A204.1 (cell line): ENCODE measurements around the gene PRSS33.

ENCODE experiments used
- FAIRE-seq: peaks from 2 replicates; lab custom pipeline; 2012; peaks lifted over from hg19 to GRCh38; lab: Jason Lieb, UNC

The PRSS33 gene

GRCh38 chr16:2820836-2821486 is 33.6 kb upstream of the PRSS33 start:
- FAIRE-seq: no peak

GRCh38 chr16:2819939-2820835 is 32.8 kb upstream of the PRSS33 start:
- no peak for FAIRE-seq

GRCh38 chr16:2819179-2819938 is 32.0 kb upstream of the PRSS33 start:
- FAIRE-seq: no peak

DNA sequence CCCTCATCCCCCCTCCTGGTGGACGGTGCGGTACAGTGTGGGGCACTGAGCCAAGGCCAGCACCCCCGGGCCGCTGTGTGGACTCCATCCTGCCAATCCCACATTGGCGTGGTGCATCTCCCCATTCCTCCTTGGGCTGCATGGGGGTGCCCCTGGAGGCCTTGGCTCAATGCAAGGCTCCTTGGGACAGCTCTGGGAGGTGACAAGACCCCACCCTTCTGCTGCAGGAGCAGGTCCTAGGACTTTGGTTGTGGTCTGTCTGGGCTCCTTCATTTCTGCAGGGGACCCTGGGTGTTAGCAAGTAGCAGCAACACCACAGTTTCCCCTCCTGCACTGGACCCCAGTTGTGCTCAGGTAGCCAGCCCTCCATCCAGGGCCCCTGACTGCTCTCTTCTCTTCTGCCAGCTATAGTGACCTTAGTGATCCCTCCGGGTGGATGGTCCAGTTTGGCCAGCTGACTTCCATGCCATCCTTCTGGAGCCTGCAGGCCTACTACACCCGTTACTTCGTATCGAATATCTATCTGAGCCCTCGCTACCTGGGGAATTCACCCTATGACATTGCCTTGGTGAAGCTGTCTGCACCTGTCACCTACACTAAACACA is 31.0 kb upstream of the PRSS33 start:
- FAIRE-seq: no peak

- FAIRE-seq: no peak
Observed at GRCh38 chr16:2817340-2818271, 30.2 kb upstream of the PRSS33 start.

GRCh38 chr16:2816751-2817339 is 29.5 kb upstream of the PRSS33 start, which contains the start of gene PRSS21:
Gene PRSS21, plus strand, starts transcription at chr16:2817237. Its CDS starts 32 bp downstream, at chr16:2817269.
- FAIRE-seq: no peak

- FAIRE-seq: no peak
Observed at GRCh38 chr16:2815299-2815771, 28.0 kb upstream of the PRSS33 start.

DNA sequence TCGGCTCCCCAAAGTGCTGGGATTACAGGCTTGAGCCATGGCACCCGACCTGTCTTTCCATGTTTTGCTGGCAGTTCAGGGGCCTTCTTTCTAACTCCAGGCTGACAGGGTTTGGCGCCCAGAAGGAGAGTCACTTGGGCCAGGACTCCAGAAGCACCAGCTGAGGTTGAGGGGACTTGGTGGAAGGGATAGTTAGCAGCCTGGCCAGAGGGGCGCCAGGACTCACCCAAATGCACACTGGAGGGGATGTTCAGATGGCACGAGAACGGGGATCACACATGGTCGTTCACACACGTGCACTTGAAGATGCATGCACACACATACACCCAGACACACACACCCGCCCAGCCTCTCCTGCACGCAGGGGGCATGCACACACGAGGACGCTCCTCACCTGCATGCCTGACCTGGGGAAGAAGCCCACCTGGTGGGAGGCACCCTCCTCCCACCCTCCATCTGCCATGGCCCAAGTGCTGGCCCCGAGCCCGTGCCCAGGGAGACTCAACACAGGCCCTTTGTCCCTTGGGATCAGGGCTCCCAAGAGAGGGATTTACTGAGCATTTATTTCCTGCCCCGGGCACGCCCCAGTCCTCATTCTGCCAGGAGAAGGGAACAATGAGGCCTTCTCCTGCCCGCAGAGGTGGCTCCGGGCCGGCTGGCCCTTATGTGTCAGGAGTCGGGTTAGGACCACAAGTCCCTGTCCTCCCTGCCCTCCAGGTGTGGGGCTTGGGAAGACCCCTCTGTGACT is 27.4 kb upstream of the PRSS33 start:
- no peak for FAIRE-seq

- no peak for FAIRE-seq
Observed at GRCh38 chr16:2813771-2814221, 26.4 kb upstream of the PRSS33 start.

DNA sequence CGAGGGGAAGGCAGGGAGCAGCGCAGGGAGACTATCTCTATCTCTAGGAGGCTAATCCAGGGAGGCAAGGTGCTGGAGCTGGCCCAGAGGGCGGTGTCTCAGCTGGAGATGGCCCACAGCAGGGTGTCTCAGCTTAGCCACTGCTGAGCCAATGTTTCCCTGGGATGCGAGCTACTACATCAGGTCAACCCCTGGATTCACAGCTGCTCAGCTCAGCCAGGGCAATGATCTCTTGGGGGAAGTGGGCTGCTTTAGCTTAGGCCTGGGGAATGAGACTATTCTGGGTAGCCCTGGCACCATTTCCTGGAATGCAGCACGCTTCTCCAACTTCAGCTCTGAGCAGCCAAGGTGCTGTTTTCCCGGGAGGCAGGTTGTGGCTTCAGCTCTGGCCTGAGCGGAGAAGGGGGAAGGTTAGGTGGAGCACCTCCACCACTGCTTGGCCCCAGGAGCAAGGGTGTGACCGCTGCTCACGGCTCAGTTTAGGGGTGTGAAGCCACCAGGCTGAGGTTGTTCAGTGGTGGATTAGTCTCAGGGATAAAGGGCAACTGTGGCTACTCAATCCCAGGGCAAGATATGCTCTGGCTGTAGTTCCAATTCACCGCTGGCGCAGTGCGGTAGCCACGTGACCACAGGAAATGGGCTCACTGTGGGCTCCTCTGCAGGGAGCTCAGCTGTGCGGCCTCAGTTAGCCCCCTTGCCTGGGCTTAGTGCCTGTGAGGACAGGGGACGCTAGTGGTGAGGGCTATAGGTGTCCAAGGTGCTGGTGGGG is 24.5 kb upstream of the PRSS33 start:
- no peak for FAIRE-seq

GRCh38 chr16:2810651-2811050 is 23.3 kb upstream of the PRSS33 start:
- FAIRE-seq: no peak

- FAIRE-seq: no peak
Observed at GRCh38 chr16:2809149-2809760, 21.9 kb upstream of the PRSS33 start.

DNA sequence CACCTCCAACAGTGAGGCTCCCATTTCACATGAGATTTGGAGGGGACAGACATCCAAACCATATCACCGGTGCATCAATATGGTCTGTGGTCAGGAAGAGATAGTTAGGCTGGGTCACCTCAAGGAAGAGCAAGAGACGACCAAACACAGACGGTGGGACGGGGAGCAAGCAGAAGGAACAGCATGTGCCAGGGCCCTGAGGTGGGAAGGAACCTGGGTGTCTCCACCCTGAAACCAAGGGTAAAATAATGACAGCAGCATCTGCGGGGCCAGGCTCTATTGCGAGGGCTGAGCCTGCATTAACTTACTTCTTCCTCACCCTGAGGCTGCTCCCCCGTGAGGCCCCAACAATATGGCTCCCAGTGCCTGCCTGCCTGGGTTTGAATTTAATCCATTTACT is 20.8 kb upstream of the PRSS33 start:
- FAIRE-seq: no peak

- no peak for FAIRE-seq
Observed at GRCh38 chr16:2806286-2806685, 18.9 kb upstream of the PRSS33 start.

DNA sequence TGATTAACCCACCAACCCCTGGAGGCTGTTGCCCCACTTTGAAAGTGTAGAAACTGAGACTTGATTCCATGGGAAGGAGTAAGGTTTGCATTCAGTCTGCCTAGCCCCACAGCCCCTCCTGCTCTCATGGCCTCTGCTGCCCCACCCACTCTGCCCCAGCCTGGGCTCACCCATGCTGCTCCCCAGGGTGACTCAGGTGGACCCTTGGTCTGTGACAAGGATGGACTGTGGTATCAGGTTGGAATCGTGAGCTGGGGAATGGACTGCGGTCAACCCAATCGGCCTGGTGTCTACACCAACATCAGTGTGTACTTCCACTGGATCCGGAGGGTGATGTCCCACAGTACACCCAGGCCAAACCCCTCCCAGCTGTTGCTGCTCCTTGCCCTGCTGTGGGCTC is 17.4 kb upstream of the PRSS33 start:
- no peak for FAIRE-seq

DNA sequence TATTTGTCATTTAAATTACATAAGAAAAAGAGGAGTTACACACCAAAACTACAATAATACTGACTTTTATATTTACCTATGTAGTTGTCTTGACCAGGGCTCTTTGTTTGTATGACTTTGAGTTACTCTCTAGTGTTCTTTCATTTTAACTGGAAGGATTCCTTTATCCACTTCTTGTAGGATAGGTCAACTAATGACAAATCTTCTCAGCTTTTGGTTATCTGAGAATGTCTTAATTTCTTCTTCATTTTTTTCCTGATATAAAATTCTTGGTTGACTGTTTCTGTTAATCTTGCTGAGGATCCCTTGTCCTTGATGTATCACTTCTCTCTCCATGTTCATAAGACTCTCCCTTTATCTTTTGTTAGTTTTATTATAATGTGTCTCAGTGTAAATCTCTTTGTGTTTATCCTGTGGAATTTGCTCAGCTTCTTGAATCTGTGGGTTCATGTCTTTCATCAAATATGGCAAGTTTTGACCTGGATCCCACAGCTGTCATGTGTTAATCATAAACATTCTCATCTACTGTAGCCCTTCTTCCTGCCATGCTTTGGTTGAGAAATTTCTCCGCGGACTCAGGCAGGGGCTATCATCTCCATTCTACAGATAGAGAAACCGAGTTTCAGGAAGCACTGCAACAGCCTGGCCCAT is 16.3 kb upstream of the PRSS33 start:
- no peak for FAIRE-seq

DNA sequence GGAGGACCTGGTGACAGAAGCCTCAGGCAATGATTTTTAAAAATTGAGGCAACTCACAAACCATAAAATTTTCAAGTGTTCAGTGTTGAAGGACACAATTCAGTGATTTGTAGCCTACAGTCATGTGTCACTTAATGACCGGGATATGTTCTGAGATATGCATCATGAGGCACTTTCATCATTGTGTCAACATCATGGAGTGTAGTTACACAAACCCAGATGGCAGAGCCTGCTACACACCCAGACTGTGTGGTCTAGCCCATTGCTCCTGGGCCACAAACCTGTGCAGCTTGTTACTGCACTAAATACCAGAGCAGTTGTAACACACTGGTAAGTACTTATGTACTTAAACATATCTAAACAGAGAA is 12.5 kb upstream of the PRSS33 start:
- no peak for FAIRE-seq

- FAIRE-seq: no peak
Observed at GRCh38 chr16:2799205-2799858, 12.0 kb upstream of the PRSS33 start.
